ENCODE measurements around the gene BEAN1.

GRCh38 chr16:66418165-66418962 is 8.7 kb upstream of the BEAN1 start:
- TF ChIP-seq CTCF (IDR thresholded peaks at IDR 0.05) (no peak), EP300 (IDR thresholded peaks at IDR 0.05) (no peak), POLR2A (IDR thresholded peaks at IDR 0.05) (no peak)
